T47D (cell line): ENCODE data around the gene HERPUD1.

Experiments used
- DNase-seq, 2 experiments: peaks; one replicate each; pipeline versions ENCODE4 v3.0.0 to v3.0.0-alpha.2; 2011 to 2012; ENCODE audit warnings: low read depth in 1 of 2, low spot score in 1 of 2
- JUND ChIP-seq: IDR thresholded peaks from 2 replicates; pipeline ENCODE4 v1.6.1; 2012; ENCODE audit warnings: low read depth
- in situ Hi-C: cut with HindIII; loops from 2 replicates; pipeline ENCODE4 v1.10.0; 2016; ENCODE audit warnings: low sequenced_read_pairs, low pct_unique_long_range_greater_than_20kb

Gene HERPUD1

DNA sequence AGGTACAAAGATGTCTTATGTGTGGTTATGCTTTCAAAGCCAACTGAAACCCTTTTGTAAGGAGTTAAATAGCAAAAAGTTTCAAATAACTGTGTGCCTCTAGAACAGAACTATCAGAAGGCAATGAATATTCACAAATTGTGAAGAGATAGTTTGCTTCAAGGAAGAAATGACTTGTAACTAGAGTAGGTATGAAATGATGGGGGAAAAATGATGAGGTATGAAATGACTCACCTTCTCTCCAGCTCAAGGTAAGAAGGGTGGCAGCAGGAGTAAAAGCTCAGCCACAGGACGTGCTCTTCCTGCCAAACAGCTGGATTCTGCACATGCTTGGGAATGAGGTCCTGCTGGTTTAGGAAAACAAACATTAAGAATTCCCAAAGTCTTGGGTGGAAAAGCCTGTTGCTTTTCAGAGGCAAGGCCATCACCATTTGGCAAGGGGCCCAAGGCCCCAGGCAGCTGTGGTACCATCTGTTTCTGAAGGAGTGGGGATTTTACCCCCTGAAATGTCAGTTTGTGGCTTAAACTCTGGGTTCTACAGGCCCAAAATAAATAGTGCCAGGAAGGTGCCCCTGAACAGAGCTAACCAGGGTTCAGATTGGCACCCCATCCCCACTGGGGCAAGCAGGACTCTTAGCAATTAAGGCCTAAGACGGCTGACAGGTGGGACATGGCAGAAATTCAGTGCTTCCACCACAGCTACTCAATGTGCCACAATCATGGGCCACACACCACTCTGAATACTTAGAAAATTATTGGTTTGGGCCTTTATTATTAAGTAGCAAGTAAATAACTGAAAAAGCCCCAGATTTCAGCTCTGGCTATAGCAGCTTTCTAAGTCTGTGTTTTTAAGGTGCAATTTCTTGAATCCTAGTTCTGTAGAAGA is 13.3 kb downstream of the HERPUD1 start:
- in situ Hi-C loops: no loop called here
- peak in 1 of 2 experiments; percentile 65 for DNase-seq
- TF ChIP-seq JUND: no peak

DNA sequence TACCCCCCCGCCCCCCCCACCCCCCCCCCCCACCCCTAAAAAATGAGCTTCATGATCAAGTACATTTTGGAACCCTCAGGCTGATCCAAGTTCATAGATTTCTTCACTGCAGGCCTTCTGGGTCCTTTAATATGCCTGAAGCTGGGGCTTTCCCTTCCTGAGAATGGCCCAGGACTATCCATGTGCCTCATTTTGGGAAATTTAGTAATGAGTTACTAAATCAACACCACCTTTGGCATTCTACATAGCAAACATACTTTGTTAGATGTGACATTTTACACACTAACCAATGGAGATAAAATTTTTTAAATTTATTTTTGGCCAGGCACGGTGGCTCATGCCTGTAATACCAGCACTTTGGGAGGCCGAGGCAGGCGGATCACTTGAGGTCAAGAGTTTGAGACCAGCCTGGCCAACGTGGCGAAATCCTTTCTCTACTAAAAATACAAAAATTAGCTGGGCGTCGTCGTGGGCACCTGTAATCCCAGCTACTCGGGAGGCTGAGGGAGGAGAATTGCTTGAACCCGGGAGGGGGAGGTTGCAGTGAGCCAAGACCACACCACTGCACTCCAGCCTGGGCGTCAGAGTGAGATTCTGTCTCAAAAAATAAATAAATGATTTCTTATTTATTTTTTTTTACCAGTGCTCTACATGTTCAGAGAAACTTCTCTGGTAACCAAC is 14.0 kb downstream of the HERPUD1 start:
- no peak for DNase-seq
- TF ChIP-seq JUND: no peak
- in situ Hi-C loops: no loop called here

DNA sequence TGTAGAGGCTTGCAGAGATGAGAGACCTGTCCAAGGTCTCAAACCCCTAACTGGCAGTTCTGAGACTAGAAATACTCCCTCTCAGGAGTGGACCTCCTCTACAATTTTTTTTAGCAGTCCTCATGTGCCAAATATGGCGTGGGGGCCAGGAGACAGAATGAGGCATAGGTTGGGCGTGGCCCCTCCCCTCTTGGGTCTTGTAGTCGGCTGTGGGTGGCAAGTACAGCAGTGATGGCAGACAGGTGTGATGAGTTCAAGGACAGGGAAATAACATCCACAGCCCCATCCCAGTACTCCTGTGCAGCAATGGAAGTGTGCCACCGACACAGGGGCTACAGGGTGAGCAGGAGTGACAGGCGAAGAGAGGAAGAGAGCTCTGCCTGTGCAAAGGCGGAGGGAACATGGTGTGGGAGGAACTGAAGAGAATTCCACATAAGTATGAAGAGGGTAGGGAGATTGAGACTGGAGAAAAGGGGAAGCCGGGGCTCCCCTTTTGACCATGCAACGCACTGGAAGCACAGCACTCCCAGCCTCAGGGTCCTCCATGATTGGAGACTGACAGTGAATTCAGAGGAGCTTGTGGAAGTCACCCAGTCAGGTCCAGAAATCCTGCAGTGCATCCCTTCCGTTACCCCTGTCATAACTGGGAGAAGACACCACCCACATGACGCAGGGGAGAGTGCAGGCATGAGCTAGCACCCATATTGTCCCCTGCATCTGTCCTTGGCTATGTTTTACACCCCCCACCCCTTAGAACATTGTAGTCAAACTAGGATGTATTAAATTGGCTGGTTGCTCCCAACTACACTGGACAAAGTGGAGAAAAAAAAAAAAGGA is 15.0 kb downstream of the HERPUD1 start:
- TF ChIP-seq JUND: no peak
- in situ Hi-C loops: no loop called here

DNA sequence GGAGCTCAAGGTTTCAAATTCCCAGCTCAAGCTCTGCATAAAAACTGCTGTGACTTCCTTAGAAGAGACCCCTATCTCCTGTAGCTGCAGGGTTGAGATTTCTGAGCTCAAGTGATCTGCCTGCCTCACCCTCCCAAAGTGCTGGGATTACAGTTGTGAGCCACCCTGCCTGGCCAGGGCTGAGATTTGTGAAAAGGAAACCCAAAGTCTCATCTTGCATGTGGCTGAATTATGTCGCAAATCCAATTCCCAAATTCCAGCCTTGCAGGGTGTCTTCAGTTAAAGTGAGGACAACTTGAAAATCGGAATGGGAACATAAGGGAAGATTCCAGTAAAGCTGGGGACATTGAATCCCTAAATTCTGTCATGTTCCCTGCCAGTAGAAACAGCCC is 15.7 kb downstream of the HERPUD1 start:
- in situ Hi-C loops: no loop called here
- DNase-seq: no peak
- no peak for TF ChIP-seq JUND

More for the DNA sequence above, 15.0 kb downstream of the HERPUD1 start:
- no peak for DNase-seq

DNA sequence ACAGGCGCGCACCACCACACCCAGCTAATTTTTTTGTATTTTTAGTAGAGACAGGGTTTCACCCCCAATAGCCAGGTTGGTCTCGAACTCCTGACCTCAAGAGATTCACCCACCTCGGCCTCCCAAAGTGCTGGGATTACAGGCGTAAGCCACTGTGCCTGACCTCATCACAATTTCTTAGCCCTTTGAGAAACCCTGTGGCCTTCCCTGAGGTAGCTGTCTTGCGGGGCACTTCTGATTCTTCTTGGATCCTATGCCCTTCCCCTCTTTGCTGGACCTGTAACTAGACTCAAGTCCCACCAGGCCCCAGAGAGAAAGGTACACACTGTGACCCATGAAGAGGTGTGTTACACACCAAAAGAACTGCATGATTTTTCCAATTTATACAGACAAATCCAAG is 16.3 kb downstream of the HERPUD1 start:
- TF ChIP-seq JUND: no peak
- no peak for DNase-seq
- in situ Hi-C loops: no loop called here

DNA sequence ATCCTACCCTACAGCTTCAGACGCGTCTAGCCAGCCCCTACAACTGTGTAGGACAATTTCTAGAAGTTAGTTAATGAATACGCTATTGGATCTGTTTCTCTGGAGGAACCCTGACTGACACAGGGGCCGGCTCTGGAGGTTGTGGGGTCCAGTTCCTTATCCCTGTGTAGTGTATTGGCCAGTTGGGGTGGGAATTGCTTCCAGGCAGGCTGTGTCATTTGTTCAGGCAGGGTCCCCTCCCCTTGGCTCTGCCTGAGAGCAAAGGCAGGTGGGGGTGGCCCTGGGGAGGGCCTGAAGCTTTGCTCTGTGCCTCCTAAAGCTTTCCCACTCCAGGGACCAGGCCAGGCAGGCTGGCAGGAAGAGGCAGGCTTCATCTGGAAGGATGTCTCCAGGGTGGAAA is 18.1 kb downstream of the HERPUD1 start:
- in situ Hi-C loops: no loop called here
- no peak for DNase-seq
- TF ChIP-seq JUND: no peak

DNA sequence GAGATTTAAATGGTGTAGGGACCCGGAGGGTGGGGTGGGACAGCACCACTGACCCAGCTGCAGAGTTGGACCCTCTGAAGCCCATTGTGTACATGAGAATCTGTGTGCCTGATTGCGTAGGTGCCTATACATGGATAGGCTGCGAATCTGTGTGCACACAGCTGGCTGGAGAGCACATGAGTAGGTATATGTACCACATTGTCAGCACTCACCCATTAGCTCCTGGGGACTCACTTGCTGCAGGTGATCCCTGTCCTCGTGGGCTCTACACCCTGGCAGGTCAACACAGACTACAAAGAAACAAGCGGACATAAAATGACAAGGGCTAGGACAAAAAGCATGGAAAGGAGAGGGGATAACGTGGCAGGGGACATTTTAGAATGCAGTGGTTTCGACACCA is 18.5 kb downstream of the HERPUD1 start:
- TF ChIP-seq JUND: no peak
- in situ Hi-C loops: no loop called here
- DNase-seq: no peak

DNA sequence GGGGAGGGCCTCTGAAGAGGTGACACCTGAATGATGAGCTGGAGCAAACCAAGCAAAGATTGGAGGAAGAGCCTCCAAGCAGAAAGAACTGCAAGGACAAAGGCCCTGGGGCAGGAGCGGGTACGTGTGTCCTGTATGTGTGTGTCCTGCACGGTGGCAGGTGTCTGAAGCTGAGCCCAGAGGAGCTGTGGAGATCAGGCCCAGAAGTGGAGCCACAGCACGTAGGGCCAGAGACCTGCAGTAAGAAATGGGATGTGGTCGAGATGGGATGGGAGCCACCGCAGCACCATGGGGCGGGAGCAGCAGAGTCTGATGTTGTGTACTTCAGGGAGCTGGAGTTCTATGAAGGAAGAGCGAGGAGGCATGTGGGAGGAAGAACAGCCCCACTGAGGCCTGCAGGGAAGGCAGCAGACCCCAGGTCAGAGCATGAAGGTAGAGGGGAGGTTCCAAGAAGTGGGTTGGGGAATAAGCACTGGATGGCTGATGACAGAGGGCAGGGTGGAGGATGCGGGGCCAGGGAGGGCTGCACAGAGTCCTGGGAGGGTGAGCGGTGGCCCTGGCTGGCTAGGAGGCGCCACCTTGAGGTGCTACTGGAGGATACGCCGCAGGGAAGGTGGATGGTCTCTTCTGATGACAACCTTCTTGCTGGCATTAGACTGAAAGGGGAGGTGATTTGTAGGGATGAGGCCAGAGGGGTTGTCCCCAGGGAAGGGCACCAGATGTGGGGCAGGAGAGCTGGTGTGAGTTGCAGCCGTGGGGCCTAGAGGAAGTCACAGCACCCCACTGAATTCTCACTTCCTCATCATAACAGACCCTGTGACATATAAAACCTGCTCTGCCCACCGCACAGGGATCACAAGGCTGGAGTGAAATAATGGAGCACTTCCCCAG is 19.2 kb downstream of the HERPUD1 start:
- in situ Hi-C loops: no loop called here
- no peak for TF ChIP-seq JUND
- peak in 1 of 2 experiments; percentile 50 for DNase-seq

DNA sequence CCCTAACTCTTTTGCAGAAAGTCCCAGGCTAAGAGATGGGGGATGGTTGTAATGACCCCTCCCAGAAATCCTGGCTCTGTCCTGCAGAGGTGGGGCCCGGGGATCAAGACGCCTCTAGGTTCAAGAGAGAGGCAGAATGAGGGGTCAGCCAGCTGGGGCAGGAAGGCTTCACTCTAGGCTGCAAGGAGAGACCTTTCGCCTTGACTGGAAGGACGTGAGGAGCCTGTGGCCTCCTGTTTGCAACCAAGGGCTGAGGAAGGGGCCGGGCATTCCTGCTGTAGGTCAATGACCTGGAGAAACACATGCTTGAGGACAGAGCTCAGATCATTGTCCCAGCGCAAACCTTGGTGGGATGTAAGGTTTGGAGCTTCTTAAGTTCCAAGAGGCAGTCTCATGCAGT is 21.1 kb downstream of the HERPUD1 start:
- in situ Hi-C loops: no loop called here
- DNase-seq: no peak
- TF ChIP-seq JUND: no peak

DNA sequence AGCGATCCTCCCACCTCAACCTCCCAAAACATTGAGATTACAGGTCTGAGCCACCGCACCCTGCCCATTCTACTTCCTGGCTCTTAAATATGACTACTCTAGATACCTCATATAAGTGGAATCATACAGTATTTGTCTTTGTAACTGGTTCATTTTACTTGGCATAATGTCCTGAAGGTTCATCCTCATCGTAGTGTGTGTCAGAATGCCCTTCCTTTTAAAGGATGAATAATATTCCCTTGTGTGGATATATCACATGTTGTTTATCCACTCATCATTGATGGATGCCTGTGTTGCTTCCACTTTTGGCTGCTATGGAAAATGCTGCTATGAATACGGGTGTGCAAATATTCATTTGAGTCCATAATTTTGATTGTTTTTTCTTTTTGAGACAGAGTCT is 24.1 kb downstream of the HERPUD1 start:
- no peak for DNase-seq
- in situ Hi-C loops: no loop called here
- TF ChIP-seq JUND: no peak

DNA sequence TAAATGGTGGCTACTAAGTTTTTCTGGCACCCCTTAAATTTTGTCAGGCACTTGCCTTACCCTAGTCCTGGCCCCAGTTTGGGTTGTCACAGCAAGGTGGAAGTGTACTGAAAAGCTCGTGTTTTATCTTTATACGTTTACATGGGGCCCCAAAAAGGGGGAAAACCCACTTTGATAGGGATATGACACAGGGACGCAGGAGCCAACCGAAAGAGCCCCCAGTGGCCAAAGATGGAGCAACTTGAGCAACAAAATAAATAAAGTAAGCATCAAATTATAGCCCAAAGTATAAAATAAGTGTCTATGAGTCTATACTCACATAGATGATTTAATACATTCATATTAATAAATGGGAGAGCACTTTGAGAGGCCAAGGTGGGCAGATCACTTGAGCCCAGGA is 24.8 kb downstream of the HERPUD1 start:
- no peak for TF ChIP-seq JUND
- in situ Hi-C loops: no loop called here
- no peak for DNase-seq
